ENCODE measurements around the gene GSTT4.
"Not testable (repeated sequence)": the region's sequence is repeated elsewhere in the genome, so short reads cannot be mapped to it uniquely, and the experiment has no call there.

GSTT4 gene

DNA sequence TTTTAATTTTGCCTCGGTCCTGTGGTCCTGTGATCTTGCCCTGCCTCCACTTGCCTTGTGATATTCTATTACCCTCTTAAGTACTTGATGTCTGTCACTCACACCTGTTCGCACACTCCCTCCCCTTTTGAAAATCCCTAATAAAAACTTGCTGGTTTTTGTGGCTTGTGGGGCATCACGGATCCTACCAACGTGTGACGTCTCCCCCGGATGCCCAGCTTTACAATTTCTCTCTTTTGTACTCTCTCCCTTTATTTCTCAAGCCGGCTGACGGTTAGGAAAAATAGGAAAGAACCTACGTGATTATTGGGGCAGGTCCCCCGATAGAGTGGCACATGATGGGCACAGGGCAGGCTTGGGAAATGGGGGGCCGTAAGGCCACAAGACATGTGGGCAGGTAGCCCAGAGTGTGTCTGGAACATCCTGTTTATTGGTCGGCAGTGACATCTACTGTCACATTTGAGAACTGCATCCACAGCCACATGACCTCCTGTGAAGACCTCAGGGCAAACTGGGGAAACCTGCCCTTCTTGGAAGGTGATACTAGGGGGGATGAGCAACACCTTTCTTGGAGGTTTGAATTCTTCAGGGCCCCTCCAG is 48.9 kb downstream of the GSTT4 start:
- Histone ChIP-seq H2AFZ (ENCODE audit: low read depth, low read length) (peak overlapping the region; percentile 34; the same call in 1 of the 2 replicates), H3K4me3 (ENCODE audit: low read length) (0 out of 2 replicates have a peak overlapping the region, but pooled peaks have one; percentile 44), H3K4me2 (ENCODE audit: low read length) (peak overlapping the region; percentile 57)
- not testable (repeated sequence) for H3K79me2 ChIP-seq (ENCODE audit: low read length); H3K9me3 ChIP-seq (ENCODE audit: insufficient read depth, low read length); H3K36me3 ChIP-seq (replicated peaks; ENCODE audit: low read depth, low read length); H3K4me1 ChIP-seq (ENCODE audit: low read length); H3K9ac ChIP-seq (ENCODE audit: low read length); H3K27ac ChIP-seq (ENCODE audit: low read length); H3K27me3 ChIP-seq (ENCODE audit: low read depth, low read length); H4K20me1 ChIP-seq (ENCODE audit: insufficient read depth, low read length)
- TF ChIP-seq, protein P1, sequence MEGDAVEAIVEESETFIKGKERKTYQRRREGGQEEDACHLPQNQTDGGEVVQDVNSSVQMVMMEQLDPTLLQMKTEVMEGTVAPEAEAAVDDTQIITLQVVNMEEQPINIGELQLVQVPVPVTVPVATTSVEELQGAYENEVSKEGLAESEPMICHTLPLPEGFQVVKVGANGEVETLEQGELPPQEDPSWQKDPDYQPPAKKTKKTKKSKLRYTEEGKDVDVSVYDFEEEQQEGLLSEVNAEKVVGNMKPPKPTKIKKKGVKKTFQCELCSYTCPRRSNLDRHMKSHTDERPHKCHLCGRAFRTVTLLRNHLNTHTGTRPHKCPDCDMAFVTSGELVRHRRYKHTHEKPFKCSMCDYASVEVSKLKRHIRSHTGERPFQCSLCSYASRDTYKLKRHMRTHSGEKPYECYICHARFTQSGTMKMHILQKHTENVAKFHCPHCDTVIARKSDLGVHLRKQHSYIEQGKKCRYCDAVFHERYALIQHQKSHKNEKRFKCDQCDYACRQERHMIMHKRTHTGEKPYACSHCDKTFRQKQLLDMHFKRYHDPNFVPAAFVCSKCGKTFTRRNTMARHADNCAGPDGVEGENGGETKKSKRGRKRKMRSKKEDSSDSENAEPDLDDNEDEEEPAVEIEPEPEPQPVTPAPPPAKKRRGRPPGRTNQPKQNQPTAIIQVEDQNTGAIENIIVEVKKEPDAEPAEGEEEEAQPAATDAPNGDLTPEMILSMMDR (IDR thresholded peaks at IDR 0.05; ENCODE audit: low read depth, low read length) = peak; percentile 57

DNA sequence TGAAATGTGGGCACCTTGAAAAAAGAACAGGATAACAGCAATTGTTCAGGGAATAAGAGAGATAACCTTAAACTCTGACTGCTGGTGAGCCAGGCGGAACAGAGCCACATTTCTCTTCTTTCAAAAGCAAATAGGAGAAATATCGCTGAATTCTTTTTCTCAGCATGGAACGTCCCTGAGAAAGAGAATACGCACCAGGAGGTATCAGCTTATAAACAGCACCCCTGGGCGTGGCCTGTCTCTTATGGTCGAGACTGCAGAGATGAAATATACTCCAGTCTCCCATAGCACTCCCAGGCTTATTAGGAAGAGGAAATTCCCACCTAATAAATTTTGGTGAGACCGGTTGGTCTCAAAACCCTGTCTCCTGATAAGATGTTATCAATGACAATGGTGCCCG is 49.4 kb downstream of the GSTT4 start:
- not testable (repeated sequence) for H3K27ac ChIP-seq (ENCODE audit: low read length); H3K79me2 ChIP-seq (ENCODE audit: low read length); H3K4me2 ChIP-seq (ENCODE audit: low read length); H2AFZ ChIP-seq (ENCODE audit: low read depth, low read length); H3K27me3 ChIP-seq (ENCODE audit: low read depth, low read length); H3K9ac ChIP-seq (ENCODE audit: low read length); H3K4me3 ChIP-seq (ENCODE audit: low read length); H3K4me1 ChIP-seq (ENCODE audit: low read length); H4K20me1 ChIP-seq (ENCODE audit: insufficient read depth, low read length); H3K9me3 ChIP-seq (ENCODE audit: insufficient read depth, low read length); H3K36me3 ChIP-seq (replicated peaks; ENCODE audit: low read depth, low read length)

DNA sequence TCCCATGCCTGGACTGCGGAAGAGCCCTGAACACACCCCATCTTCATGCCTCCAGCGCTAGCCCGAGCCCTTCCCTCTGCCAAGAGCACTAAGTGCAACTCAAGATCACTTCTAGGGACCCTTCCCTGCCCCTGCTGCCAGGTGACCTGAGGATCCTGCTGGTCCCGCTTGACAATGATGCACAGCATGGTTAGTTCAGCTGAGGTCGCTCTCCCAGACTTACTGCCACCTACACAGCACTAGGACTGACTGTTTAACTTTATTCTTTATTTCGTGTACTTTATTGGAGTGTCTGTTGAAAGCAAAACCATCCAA is 50.3 kb downstream of the GSTT4 start:
- not testable (repeated sequence) for H3K9ac ChIP-seq (ENCODE audit: low read length); H3K36me3 ChIP-seq (replicated peaks; ENCODE audit: low read depth, low read length); H2AFZ ChIP-seq (ENCODE audit: low read depth, low read length); H3K4me2 ChIP-seq (ENCODE audit: low read length); H3K27me3 ChIP-seq (ENCODE audit: low read depth, low read length); H3K4me1 ChIP-seq (ENCODE audit: low read length); H3K27ac ChIP-seq (ENCODE audit: low read length); H4K20me1 ChIP-seq (ENCODE audit: insufficient read depth, low read length); H3K79me2 ChIP-seq (ENCODE audit: low read length); H3K4me3 ChIP-seq (ENCODE audit: low read length); H3K9me3 ChIP-seq (ENCODE audit: insufficient read depth, low read length)

DNA sequence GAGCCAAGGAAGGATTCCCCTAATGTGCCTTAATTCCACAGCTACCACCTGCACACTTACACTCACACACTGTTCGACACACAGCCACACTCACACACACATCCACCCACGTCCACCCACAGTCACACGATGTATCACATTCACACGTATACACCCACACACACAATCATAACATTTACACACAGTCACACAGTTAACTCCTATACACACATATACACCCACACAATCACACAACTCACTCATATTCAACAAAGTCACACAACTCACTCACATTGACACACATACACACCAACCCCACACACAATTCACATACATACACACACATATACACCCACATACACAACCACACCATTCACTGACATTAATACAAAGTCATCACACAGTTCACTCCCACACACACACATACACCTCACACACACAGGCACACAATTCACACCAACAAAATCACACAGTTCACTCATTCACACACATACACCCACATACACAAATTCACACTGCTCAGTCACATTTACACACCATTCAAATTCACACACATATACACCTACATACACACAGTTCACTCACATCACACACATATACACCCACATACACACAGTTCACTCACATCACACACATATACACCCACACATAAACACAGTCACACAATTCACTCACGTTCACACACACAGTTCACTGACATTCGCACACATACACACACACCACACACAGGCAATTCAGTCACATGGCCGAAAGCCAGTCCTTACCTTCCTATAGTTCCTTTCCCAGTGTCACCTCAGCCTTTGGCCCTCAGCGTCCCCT is 50.9 kb downstream of the GSTT4 start:
- not testable (repeated sequence) for H3K27ac ChIP-seq (ENCODE audit: low read length)

DNA sequence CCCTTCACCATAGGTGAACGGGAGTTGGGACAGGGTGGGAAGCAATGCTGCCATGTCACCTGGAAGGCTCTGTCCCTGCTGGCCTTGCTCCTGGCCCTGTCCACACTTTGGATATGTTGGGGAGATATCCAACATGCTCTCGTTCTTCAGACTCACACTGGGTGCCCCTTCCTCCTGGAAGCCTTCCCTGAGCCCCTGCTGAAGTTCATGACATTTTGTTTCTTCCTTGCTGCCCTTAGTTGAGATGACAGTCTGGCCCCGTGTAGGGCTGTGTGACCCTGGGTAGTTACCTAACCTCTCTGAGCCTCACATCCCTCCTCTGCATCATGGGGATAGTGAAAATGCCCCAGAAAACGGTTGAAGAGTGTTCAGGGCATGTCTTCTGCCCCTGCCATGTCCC is 51.8 kb downstream of the GSTT4 start:
- not testable (repeated sequence) for H3K79me2 ChIP-seq (ENCODE audit: low read length); H4K20me1 ChIP-seq (ENCODE audit: insufficient read depth, low read length); H3K27ac ChIP-seq (ENCODE audit: low read length); H3K36me3 ChIP-seq (replicated peaks; ENCODE audit: low read depth, low read length); H3K4me2 ChIP-seq (ENCODE audit: low read length); H3K9ac ChIP-seq (ENCODE audit: low read length); H3K4me1 ChIP-seq (ENCODE audit: low read length); H3K4me3 ChIP-seq (ENCODE audit: low read length); H3K9me3 ChIP-seq (ENCODE audit: insufficient read depth, low read length); H3K27me3 ChIP-seq (ENCODE audit: low read depth, low read length); H2AFZ ChIP-seq (ENCODE audit: low read depth, low read length)

More for the DNA sequence above, 50.9 kb downstream of the GSTT4 start:
- not testable (repeated sequence) for H3K9me3 ChIP-seq (ENCODE audit: insufficient read depth, low read length); H3K79me2 ChIP-seq (ENCODE audit: low read length); H2AFZ ChIP-seq (ENCODE audit: low read depth, low read length); H3K4me2 ChIP-seq (ENCODE audit: low read length); H3K36me3 ChIP-seq (replicated peaks; ENCODE audit: low read depth, low read length); H4K20me1 ChIP-seq (ENCODE audit: insufficient read depth, low read length); H3K4me3 ChIP-seq (ENCODE audit: low read length); H3K27me3 ChIP-seq (ENCODE audit: low read depth, low read length); H3K9ac ChIP-seq (ENCODE audit: low read length); H3K4me1 ChIP-seq (ENCODE audit: low read length)

GRCh38 chr22:23952794-23953405 is 52.4 kb downstream of the GSTT4 start:
- not testable (repeated sequence) for H3K4me1 ChIP-seq (ENCODE audit: low read length); H3K4me3 ChIP-seq (ENCODE audit: low read length); H3K9me3 ChIP-seq (ENCODE audit: insufficient read depth, low read length); H3K27me3 ChIP-seq (ENCODE audit: low read depth, low read length); H3K36me3 ChIP-seq (replicated peaks; ENCODE audit: low read depth, low read length); H3K27ac ChIP-seq (ENCODE audit: low read length); H4K20me1 ChIP-seq (ENCODE audit: insufficient read depth, low read length); H3K9ac ChIP-seq (ENCODE audit: low read length); H3K79me2 ChIP-seq (ENCODE audit: low read length); H2AFZ ChIP-seq (ENCODE audit: low read depth, low read length); H3K4me2 ChIP-seq (ENCODE audit: low read length)

- not testable (repeated sequence) for H3K4me2 ChIP-seq (ENCODE audit: low read length); H3K4me1 ChIP-seq (ENCODE audit: low read length); H3K4me3 ChIP-seq (ENCODE audit: low read length); H3K36me3 ChIP-seq (replicated peaks; ENCODE audit: low read depth, low read length); H3K79me2 ChIP-seq (ENCODE audit: low read length); H3K9ac ChIP-seq (ENCODE audit: low read length); H3K27ac ChIP-seq (ENCODE audit: low read length); H3K9me3 ChIP-seq (ENCODE audit: insufficient read depth, low read length); H4K20me1 ChIP-seq (ENCODE audit: insufficient read depth, low read length); H2AFZ ChIP-seq (ENCODE audit: low read depth, low read length); H3K27me3 ChIP-seq (ENCODE audit: low read depth, low read length)
These were observed 53.9 kb downstream of the GSTT4 start for GRCh38 chr22:23951383-23951782.

- not testable (repeated sequence) for H3K9me3 ChIP-seq (ENCODE audit: insufficient read depth, low read length); H2AFZ ChIP-seq (ENCODE audit: low read depth, low read length); H3K79me2 ChIP-seq (ENCODE audit: low read length); H3K36me3 ChIP-seq (replicated peaks; ENCODE audit: low read depth, low read length); H4K20me1 ChIP-seq (ENCODE audit: insufficient read depth, low read length); H3K27me3 ChIP-seq (ENCODE audit: low read depth, low read length); H3K9ac ChIP-seq (ENCODE audit: low read length); H3K4me3 ChIP-seq (ENCODE audit: low read length); H3K27ac ChIP-seq (ENCODE audit: low read length); H3K4me2 ChIP-seq (ENCODE audit: low read length); H3K4me1 ChIP-seq (ENCODE audit: low read length)
These were observed 55.5 kb downstream of the GSTT4 start for GRCh38 chr22:23949764-23950163.

All from OCI-LY3 (cell line).